ENCODE data around the gene FBXO42.

DNA sequence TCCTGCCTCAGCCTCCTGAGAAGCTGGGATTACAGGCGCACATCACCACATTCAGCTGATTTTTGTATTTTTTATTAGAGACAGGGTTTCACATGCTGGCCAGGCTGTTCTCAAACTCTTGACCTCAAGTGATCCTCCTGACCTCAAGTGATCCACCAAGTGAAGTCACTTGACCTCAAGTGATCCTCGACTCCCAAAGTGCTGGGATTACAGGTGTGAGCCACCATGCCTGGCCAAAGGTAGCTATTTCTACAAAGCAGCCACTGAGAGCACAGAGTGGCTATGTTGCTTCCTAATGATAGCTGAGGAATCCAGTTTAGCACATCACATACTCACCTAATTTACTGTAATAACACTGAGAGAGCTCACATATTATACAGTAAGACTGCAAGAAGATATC is 70.5 kb downstream of the FBXO42 start:
- TF ChIP-seq POLR2A (IDR thresholded peaks at IDR 0.05) = no peak
- TF ChIP-seq, protein P1, sequence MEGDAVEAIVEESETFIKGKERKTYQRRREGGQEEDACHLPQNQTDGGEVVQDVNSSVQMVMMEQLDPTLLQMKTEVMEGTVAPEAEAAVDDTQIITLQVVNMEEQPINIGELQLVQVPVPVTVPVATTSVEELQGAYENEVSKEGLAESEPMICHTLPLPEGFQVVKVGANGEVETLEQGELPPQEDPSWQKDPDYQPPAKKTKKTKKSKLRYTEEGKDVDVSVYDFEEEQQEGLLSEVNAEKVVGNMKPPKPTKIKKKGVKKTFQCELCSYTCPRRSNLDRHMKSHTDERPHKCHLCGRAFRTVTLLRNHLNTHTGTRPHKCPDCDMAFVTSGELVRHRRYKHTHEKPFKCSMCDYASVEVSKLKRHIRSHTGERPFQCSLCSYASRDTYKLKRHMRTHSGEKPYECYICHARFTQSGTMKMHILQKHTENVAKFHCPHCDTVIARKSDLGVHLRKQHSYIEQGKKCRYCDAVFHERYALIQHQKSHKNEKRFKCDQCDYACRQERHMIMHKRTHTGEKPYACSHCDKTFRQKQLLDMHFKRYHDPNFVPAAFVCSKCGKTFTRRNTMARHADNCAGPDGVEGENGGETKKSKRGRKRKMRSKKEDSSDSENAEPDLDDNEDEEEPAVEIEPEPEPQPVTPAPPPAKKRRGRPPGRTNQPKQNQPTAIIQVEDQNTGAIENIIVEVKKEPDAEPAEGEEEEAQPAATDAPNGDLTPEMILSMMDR (IDR thresholded peaks at IDR 0.05) = no peak
